GM12892 (cell line): ENCODE data around the gene SCFD2. TPM values are rescaled to one million over a fixed set of nuclear protein-coding genes. Genes with fewer than 3 reads are reported as not detected.
"Not testable (repeated sequence)": the region's sequence is repeated elsewhere in the genome, so short reads cannot be mapped to it uniquely, and the experiment has no call there.

Experiments
- DNase-seq: peaks from one replicate; pipeline ENCODE4 v3.0.0; 2011; ENCODE audit not compliant: insufficient read length
- FAIRE-seq: peaks from 2 replicates; lab custom pipeline; 2011; peaks lifted over from hg19 to GRCh38; lab: Jason Lieb, UNC
- POLR2A ChIP-seq: IDR thresholded peaks from 2 replicates; pipeline ENCODE4 v1.6.1; 2011; ENCODE audit warnings: low read depth, low read length, control low read depth
- POLR2AphosphoS5 ChIP-seq: IDR thresholded peaks from 2 replicates; pipeline ENCODE4 v1.6.1; 2011; ENCODE audit warnings: low read depth, low read length, control low read depth
- TAF1 ChIP-seq: IDR thresholded peaks from 2 replicates; pipeline ENCODE4 v1.6.1; 2011; ENCODE audit warnings: low read depth, mild to moderate bottlenecking, control low read depth, low read length, borderline replicate concordance
- polyA plus RNA-seq: library from polyadenylated mRNA; unstranded; fragments of >200 nt; gene quantifications from one replicate; pipeline ENCODE4 v1.2.1, GENCODE V29; 2012; ENCODE audit warnings: missing spikeins, inconsistent platforms; ENCODE audit not compliant: missing spikeins

SCFD2 gene
- polyA plus RNA-seq: 12.9 TPM

DNA sequence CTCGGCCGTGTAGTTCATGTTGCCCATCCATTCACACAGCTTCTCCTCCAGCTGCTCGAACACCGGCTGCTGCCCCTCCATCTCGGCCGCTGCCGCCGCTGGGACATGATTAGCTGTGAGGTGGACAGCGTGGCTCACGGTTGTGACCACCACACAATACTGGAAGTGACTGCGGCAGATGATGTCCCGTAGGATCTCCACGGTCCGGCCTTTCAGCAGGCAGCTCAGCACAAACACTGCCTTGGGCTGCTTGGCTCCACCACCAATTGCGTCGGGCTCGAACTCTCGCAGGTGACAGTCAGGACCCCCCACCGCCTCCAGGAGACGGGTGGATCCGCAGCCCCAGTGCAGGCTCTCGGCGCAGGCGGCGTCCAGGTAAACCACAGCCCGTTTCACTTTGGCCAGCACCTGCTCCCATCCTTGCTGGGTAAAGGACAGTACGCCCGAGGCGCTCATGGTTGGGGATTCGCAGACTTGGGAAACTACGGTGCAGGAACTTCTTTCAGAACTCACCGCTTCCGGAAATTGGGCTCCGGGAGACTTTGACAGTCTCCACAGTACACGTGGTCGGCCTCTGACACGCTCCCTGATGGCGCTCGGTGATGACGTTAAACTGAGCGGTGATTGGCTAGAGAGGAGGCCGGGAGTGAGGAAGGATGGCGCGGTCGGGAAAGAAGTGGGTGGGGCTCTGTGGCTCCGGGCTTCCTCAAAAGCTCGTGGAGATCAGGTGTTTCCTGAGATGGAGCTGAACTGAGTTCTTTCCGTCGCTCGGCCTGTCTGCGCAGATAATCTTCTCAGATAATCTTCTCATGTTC is at the start of gene SCFD2:
Gene SCFD2, minus strand, starts transcription at position 576 of the 815 bp plus-strand sequence.
- DNase-seq: peak; percentile 85
- TF ChIP-seq POLR2A (peak; percentile 71), TAF1 (peak; percentile 49; the same call in 1 of the 2 replicates), POLR2AphosphoS5 (peak; percentile 83)
- FAIRE-seq: peak; percentile 89

DNA sequence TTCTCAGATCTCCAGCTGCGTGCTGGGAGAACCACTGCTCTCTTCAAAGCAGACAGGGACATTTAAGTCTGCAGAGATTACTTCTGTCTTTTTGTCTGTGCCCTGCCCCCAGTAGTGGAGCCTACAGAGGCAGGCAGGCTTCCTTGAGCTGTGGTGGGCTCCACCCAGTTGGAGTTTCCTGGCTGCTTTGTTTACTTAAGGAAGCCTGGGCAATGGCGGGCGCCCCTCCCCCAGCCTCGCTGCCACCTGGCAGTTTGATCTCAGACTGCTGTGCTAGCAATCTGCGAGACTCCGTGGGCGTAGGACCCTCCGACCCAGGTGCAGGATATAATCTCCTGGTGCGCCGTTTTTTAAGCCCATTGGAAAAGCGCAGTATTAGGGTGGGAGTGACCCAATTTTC is 43.6 kb upstream of the SCFD2 start:
- FAIRE-seq, DNase-seq: not testable (repeated sequence)

DNA sequence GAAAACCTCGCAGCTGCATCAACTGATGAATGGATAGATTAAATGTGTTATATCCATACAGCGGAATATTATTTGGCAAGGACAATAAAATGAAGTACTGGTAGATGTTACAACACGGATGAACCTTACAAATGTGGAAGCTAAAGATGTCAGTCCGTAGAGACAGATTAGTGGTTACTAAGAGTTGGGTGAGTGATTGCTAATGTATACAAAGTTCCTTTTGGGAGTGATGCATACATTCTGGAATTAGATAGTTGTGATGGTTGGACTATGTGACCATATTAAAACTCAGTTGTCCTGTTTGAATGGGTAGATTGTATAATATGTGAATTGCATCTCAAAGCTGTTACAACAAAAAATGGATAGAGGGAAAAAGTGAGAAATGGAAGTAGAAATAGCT is 14.4 kb upstream of the SCFD2 start:
- no peak for TF ChIP-seq POLR2AphosphoS5
- TF ChIP-seq TAF1: no peak
- TF ChIP-seq POLR2A: no peak
- DNase-seq: no peak
- FAIRE-seq: peak; percentile 27

DNA sequence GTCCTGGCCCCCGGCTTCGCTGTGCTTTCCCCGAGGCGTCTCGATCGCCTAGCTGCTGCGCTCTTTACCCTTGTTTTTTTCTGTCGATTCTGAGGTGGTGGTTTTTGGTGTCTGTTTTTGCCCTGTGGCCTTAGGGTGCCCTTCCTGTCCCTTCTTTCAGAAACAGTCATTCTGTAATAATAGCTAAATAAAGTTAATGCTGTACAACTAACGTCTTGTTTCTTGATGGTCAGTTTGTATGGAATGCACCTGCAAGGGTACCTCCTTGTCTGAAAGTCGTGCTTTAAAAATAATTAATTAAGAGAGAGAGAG is 12.3 kb upstream of the SCFD2 start:
- no peak for TF ChIP-seq POLR2AphosphoS5
- no peak for DNase-seq
- no peak for FAIRE-seq

DNA sequence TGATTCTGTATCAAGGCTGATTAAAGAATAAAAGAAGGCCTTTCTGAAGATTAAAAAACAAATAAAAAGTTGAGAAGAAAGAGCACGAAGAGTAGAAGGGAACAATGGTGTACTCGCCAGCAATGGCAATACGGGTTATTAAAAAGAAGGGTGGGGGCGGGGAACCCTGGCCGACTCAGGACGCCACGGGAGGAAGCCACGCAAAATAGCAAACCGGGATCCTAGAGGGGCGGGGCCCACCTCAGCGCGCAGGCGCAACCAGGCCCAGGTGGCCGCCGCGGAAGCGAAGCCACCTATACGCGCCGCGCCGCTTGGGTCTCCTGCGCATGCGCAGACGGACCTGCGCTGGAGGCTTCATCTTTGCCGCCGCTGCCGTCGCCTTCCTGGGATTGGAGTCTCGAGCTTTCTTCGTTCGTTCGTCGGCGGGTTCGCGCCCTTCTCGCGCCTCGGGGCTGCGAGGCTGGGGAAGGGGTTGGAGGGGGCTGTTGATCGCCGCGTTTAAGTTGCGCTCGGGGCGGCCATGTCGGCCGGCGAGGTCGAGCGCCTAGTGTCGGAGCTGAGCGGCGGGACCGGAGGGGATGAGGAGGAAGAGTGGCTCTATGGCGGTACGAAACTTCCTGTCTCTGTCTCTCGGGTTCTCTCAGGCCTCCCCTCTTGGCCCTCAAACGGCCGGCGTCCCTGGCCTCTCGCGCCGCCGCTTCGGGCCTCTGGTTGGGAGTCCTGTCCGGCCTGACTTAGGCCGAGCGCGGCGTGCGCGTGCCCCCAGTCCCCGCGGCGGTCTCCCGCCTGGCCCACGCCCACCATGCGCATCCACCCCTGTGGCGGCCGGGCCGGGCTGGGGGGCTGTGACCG is 11.7 kb upstream of the SCFD2 start, which contains the start of gene FIP1L1:
Gene FIP1L1, plus strand, starts transcription at position 323 of the 852 bp plus-strand sequence. Its CDS starts 198 bp downstream, at position 521.
- TF ChIP-seq POLR2A: peak; percentile 91
- TF ChIP-seq TAF1: peak; percentile 55; the same call in 1 of the 2 replicates
- TF ChIP-seq POLR2AphosphoS5: peak; percentile 85
- FAIRE-seq (peak; percentile 100), DNase-seq (peak; percentile 87)

DNA sequence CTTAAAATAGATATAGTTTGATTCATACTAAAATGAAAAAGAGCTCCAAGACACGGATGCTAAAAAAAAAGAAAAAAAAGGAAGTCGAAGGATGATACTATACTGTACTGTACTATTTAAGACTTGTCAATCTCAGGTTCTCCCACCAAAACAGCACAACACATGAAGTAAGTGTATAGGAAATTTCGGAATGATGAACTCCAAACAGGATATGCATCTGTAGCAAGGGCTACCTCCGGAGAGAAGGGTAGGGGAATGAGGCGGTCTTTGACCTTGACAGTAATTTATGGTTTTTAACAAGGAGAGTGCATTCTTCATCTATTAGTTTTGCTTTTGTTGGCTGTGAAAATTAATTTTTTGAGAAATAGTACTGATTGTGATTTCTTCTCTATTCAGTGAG is 11.0 kb upstream of the SCFD2 start:
- DNase-seq (no peak), FAIRE-seq (peak; percentile 24)
- TF ChIP-seq TAF1: no peak
- no peak for TF ChIP-seq POLR2AphosphoS5
- no peak for TF ChIP-seq POLR2A

DNA sequence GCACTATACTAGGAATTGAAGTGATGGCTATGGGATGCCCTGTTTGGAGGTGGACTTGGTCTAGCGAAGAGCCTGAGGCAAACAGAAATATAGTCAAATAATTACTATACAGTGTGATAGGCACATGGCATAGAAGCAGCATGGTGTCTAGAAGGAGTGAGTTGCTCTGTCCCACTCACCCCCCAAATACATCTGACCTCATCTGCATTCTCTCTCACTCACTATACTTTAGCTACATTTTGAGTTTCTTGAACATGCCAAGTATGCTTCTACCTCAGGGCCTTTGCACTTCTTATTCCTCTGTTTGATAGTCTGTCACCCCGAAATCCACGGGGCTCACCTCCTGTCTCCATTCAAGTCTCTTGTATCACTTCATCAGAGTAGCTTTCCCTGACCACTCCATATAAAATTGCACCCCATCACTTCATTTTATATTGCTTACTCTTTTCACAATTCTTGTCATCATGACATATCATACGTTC is 9.0 kb upstream of the SCFD2 start:
- DNase-seq (no peak), FAIRE-seq (no peak)
- no peak for TF ChIP-seq POLR2A
- no peak for TF ChIP-seq TAF1
- TF ChIP-seq POLR2AphosphoS5: no peak

DNA sequence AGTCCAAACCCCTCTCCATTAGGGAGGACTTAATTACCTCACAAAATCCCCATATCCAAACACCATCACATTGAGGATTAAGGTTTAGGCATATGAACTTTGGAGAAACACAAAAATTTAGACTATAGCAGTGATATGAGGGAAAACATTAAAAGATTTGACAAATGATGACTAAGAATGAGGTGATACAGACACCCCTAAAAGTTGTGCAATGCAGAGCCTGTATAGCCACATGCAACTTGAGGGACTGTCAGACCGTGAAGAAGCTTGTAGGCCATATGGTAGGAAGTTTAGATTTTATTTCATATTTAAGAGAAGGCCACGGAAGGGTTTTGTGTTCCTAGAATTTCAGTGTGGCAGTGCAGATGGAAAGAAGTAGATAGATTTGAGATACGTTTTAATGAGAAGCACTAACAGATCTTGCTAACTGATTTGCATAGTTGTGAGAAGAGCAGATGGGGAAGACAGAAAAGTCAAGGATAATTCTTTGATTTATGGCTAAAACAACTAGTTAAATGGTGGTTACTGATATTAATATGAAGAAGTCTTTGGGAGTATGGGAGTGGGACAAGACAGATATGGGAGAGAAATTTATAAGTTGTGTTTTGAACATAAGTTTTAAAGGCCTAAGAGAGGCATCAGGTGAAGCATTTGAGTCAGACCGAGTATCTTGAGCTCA is 6.1 kb upstream of the SCFD2 start:
- no peak for TF ChIP-seq POLR2A
- no peak for TF ChIP-seq POLR2AphosphoS5
- no peak for TF ChIP-seq TAF1
- FAIRE-seq (no peak), DNase-seq (no peak)

DNA sequence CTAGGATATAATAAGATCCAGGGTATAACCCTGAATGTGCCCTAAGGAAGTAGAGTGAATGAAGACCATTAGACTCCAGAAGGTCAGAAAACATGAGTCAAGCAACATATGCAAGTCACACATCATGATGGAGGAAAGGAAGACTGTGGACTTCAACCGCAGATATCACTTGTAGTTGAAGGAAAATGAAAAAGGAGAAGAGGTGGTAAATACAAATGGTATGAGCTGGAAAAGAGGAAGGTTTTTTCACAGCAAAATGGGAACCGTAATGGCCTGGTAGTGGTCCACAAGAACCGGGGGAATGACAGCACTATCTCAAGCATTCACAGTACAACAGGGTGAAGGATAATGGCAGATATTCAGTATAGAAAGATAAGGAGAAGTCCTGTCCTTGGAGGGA is 5.2 kb upstream of the SCFD2 start:
- FAIRE-seq (no peak), DNase-seq (no peak)
- TF ChIP-seq POLR2A (no peak), POLR2AphosphoS5 (no peak), TAF1 (no peak)

DNA sequence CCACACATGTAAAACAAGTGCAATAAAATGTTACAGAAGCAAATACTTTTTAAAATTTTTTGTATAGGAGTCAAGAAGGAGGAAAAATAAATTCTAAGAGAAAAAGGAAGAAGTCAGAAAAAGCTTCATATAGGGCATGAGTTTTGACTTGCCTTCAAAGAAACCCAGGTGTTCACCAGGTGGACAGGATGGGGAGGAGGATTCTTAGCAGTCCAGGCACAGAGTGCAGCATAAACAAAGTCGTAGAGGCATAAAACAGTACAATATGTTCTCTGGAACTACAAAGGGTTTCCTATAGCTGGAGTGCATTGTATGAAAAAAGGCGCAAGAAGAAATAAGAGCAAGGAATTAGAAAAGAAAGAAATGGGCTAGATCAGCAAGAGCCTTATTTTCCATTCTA is 1.9 kb upstream of the SCFD2 start:
- FAIRE-seq (no peak), DNase-seq (no peak)
- TF ChIP-seq POLR2AphosphoS5 (no peak), TAF1 (no peak), POLR2A (no peak)

DNA sequence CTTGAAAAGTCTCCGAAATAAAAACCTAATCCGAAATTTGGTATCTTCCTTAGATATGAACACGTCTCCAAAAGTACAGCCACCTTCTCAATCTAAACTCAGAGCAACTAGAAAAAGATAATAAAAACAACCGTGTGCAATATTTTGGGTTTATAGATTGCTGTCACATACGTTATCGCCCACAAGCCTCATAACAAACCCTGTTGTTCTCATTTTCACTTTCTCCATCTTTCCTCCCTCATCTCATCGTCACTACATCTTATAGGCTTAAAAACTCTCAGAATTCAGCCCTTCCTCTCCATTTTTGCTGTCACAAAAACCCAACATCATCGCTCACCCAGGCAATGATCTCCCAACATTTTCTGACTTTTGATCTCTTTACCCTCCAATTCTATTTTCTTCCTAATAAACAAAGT is 448 bp upstream of the SCFD2 start:
- FAIRE-seq: no peak
- no peak for DNase-seq
- TF ChIP-seq POLR2A (no peak), TAF1 (no peak), POLR2AphosphoS5 (no peak)

DNA sequence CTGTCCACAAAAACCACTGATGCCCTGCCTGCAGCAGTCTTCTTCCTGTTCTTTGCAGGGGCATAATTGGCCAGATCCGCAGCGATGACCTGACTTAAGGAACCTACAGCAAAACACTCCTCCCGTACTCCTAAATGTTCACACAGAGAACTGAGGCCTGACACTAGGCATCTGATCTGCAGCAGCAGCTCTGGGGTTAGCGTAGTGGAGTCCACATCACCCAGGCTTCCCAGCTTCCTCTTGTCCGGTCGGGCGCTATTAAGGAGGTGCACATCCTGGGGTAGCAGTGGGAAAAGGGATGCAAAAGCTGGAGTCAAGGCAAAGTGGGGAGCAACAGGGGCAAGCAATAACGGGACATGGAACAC is 758 bp downstream of the SCFD2 start:
- FAIRE-seq (no peak), DNase-seq (no peak)
- TF ChIP-seq TAF1 (no peak), POLR2A (no peak), POLR2AphosphoS5 (no peak)
